Nephron progenitor cell (in vitro differentiated cells): ENCODE measurements around the gene SCGB3A2.

Source experiments
- DNase-seq: peaks from one replicate; pipeline ENCODE4 v3.0.0; 2021
- H3K27ac Mint-ChIP-seq: 2 replicates; pipeline ENCODE4 v1.8.0; 2021; ENCODE audit warnings: mild to moderate bottlenecking, moderate library complexity, mixed read lengths
- H3K27me3 Mint-ChIP-seq: 2 replicates; pipeline ENCODE4 v1.8.0; 2021; ENCODE audit warnings: mild to moderate bottlenecking, low read depth, mixed read lengths; ENCODE audit not compliant: poor library complexity
- H3K36me3 Mint-ChIP-seq: 2 replicates; pipeline ENCODE4 v1.8.0; 2021; ENCODE audit warnings: low read depth, mixed read lengths
- H3K4me1 Mint-ChIP-seq: 2 replicates; pipeline ENCODE4 v1.8.0; 2021; ENCODE audit warnings: mixed read lengths
- H3K4me3 Mint-ChIP-seq: 2 replicates; pipeline ENCODE4 v1.8.0; 2021; ENCODE audit warnings: mild to moderate bottlenecking, moderate library complexity, mixed read lengths
- H3K9me3 Mint-ChIP-seq: 2 replicates; pipeline ENCODE4 v1.8.0; 2021; ENCODE audit warnings: mild to moderate bottlenecking, moderate library complexity, mixed read lengths
- TF ChIP-seq, protein P1 (sequence below): fragments of 200-600 bp; sonication (generic); IDR thresholded peaks from 2 replicates; pipeline ENCODE4 v1.5.0; 2021; ENCODE audit warnings: antibody characterized with exemption

Gene SCGB3A2, protein sequence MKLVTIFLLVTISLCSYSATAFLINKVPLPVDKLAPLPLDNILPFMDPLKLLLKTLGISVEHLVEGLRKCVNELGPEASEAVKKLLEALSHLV

DNA sequence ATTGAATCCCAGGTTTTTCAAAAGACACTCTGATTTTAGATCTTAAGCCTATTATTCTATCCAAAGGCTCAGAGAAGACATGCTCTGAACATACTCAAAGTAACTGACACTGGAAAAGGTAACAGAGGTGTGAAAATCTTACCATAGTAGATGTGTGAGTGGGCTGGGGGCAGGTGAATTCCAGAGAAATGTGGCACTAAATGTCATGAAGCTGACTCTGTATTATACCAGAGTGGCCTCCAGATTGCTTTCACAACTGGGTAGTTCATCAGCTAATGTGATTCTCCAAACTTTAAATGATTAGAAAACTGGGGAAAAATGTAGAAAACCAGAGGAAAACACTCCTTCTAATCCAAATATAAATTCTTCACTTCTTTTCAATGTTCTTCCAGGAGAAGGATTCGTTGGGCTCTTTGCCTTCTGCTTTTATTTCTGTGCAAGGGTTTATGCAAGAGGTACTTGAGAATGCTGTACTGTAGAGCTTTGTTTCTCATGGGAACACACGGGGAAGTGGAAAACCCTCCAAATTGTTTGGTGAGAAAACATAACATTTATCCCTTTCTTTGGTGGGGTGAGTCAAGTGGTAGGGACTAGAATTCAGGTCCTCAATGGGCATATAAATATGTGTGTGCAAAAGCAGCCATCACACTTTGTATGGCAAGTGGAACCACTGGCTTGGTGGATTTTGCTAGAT is at the start of gene SCGB3A2:
Gene SCGB3A2, plus strand, starts transcription at position 646 of the 694 bp plus-strand sequence. CDS start 93 bp downstream, outside the sequence.
- DNase-seq, result no peak
- Mint-ChIP-seq H3K4me3 (no peak within 1 kb of the TSS), H3K4me1 (peaks cover 14% of the 10 kb centered on the region), H3K27ac (no peak within 1 kb of the TSS), H3K27me3 (peaks cover 14% of the 10 kb centered on the region), H3K36me3 (no peaks in the 10 kb centered on the region), H3K9me3 (no peaks in the 10 kb centered on the region)
- TF ChIP-seq, protein P1, sequence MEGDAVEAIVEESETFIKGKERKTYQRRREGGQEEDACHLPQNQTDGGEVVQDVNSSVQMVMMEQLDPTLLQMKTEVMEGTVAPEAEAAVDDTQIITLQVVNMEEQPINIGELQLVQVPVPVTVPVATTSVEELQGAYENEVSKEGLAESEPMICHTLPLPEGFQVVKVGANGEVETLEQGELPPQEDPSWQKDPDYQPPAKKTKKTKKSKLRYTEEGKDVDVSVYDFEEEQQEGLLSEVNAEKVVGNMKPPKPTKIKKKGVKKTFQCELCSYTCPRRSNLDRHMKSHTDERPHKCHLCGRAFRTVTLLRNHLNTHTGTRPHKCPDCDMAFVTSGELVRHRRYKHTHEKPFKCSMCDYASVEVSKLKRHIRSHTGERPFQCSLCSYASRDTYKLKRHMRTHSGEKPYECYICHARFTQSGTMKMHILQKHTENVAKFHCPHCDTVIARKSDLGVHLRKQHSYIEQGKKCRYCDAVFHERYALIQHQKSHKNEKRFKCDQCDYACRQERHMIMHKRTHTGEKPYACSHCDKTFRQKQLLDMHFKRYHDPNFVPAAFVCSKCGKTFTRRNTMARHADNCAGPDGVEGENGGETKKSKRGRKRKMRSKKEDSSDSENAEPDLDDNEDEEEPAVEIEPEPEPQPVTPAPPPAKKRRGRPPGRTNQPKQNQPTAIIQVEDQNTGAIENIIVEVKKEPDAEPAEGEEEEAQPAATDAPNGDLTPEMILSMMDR, result no peak

DNA sequence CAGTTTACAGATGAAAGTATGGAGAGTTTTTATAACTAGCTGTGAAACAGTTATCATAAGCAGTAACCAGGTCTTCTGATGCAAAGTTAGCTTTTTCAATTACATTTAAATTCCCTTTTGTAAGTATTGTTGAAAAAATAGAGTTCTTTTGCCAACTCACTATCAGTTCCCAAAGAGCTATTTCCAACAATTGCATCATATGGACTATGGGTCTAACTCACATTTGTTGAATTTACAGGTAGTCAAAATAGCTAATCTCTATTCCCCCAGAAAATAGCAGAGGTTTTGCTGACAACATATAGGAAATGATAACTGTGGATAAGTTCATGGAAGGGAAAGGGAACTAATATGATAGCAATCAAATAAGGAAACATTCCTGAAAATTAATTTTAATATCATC is 48.5 kb upstream of the SCGB3A2 start:
- H3K27ac Mint-ChIP-seq, result no peak overlapping the region
- DNase-seq, result no peak
- TF ChIP-seq, protein P1, result no peak

DNA sequence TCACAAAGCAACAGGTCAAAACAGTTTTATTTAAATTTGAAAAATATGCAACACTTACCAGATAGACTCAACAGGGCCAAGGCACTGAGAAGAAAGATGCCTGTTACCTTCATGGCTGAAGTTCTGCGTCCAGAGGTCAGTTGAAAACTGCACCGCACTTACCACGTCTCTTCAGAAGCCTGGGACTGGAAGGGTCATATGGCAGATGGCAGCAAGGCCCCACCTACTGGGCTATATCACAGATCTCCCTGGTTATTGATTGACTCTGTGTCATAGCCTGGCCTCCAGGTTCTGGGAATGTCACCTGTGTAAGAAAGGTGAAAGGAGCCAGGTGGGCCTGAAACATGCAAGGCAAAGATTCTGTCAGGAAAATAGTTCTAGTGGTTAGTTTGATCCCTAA is 47.0 kb upstream of the SCGB3A2 start, which contains the start of gene SPINK1:
Gene SPINK1, minus strand, starts transcription at position 207 of the 400 bp plus-strand sequence. Its CDS starts 94 bp downstream, at position 113.
- Mint-ChIP-seq H3K9me3 (no peaks in the 10 kb centered on the region), H3K36me3 (no peaks in the 10 kb centered on the region), H3K27ac (no peak within 1 kb of the TSS), H3K4me1 (no peaks in the 10 kb centered on the region), H3K27me3 (peaks cover 6% of the 10 kb centered on the region), H3K4me3 (no peak within 1 kb of the TSS)
- TF ChIP-seq, protein P1, result no peak
- no peak for DNase-seq

More for the DNA sequence above, 48.5 kb upstream of the SCGB3A2 start:
- Mint-ChIP-seq H3K27me3 (peaks cover 9% of the 10 kb centered on the region), H3K4me3 (no peak overlapping the region), H3K9me3 (no peaks in the 10 kb centered on the region), H3K4me1 (no peaks in the 10 kb centered on the region), H3K36me3 (no peaks in the 10 kb centered on the region)

DNA sequence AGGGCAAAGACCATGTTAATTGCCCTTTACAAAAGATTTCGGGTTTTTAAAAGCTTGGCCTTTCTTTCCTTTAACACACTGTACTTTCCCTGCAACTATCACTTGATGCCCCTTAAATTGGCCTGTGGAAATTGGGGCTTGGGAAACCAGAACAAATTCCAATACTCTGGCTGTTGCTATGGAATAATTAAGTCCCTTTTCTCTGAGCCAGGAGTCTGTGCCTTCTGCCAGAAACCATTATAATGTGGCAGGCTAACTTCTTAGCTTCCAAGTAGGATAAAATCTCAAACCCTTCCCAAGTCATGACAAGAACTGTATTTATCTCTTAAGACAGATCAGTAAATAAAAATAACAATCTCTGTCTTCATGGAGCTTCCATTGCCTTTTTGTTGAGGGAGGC is 46.0 kb upstream of the SCGB3A2 start:
- TF ChIP-seq, protein P1, result no peak
- no peaks in the 10 kb centered on the region for H3K36me3 Mint-ChIP-seq
- no peak overlapping the region for H3K27ac Mint-ChIP-seq
- DNase-seq, result no peak
- peaks cover 2% of the 10 kb centered on the region for H3K27me3 Mint-ChIP-seq
- no peaks in the 10 kb centered on the region for H3K4me1 Mint-ChIP-seq
- no peaks in the 10 kb centered on the region for H3K9me3 Mint-ChIP-seq
- H3K4me3 Mint-ChIP-seq, result no peak overlapping the region

DNA sequence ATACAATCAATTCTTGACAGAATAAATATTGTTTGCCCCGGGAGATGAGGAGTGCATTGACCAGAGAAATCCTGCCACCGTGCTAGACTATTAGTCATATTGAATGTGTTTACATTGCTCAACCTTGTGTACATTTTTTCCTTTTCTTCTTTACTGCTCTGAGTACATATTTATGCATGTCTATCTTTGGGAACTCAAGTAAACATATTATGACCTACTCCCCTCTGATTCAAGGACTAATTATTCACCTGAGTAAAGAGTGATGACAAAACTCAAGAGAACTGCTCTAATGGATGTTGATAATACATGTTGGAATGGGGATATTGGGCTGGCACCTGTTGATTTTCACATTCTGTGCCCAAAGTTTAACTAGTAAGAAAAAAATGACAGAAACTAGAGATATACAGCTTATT is 43.1 kb upstream of the SCGB3A2 start:
- TF ChIP-seq, protein P1, result no peak
- H3K9me3 Mint-ChIP-seq, result no peaks in the 10 kb centered on the region
- no peak for DNase-seq
- no peaks in the 10 kb centered on the region for H3K36me3 Mint-ChIP-seq
- H3K4me3 Mint-ChIP-seq, result no peak overlapping the region
- no peak overlapping the region for H3K27ac Mint-ChIP-seq
- H3K27me3 Mint-ChIP-seq, result peaks cover 5% of the 10 kb centered on the region
- no peaks in the 10 kb centered on the region for H3K4me1 Mint-ChIP-seq

DNA sequence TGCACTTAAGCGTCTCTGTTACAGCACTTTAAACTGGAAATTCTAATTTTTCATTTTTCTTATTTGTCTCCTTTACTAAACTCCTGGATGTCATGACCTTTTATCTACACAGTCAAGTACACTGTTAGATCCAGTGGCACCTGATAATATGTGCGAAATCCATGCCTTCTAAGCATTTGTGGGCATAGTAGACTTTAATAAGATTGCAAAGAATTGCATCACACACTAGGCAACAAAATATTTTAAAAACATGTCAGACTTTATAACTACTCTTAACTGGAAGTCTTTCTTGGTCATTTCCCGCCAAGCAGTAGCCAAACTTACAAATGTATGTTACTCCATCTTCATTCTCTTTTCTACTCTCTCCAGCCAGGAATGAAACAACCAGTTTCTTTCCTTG is 42.1 kb upstream of the SCGB3A2 start:
- peaks cover 5% of the 10 kb centered on the region for H3K27me3 Mint-ChIP-seq
- no peaks in the 10 kb centered on the region for H3K4me1 Mint-ChIP-seq
- H3K4me3 Mint-ChIP-seq, result no peak overlapping the region
- H3K27ac Mint-ChIP-seq, result no peak overlapping the region
- H3K36me3 Mint-ChIP-seq, result no peaks in the 10 kb centered on the region
- no peaks in the 10 kb centered on the region for H3K9me3 Mint-ChIP-seq
- DNase-seq, result no peak
- TF ChIP-seq, protein P1, result no peak
